HepG2 (cell line): ENCODE measurements around the gene TMEM154. TPM values are rescaled to one million over a fixed set of nuclear protein-coding genes. Genes with fewer than 3 reads are reported as not detected.
A peak's percentile ranks its signal among the peaks of the same experiment; 100 is the strongest.

Experiments used
- ATAC-seq: fragments of 200-7000 bp; cut with Tn5 transposase; 3 replicates; pipeline ENCODE4 v1.9.1; 2020; ENCODE audit warnings: mild to moderate bottlenecking, moderate library complexity
- BruUV-seq: library from RNA; stranded (reverse); fragments of 400-500 nt; replicated peaks from 2 replicates; lab custom pipeline; 2021; lab: Mats Ljungman, UMichigan
- CTCF ChIA-PET: fragments of 300-600 bp; formaldehyde crosslinking; extraction: SDS; loops from one replicate; lab custom pipeline; 2021; ENCODE audit warnings: low total read pairs, inconsistent platforms, low intra/inter-chr PET ratio; lab: Yijun Ruan, JAX
- POLR2A ChIA-PET: fragments of 350-600 bp; sonication (Branson Sonifier 250); formaldehyde crosslinking; loops from one replicate; lab custom pipeline; 2020; ENCODE audit warnings: antibody characterized with exemption, inconsistent platforms; lab: Yijun Ruan, JAX
- DNase-seq: peaks from one replicate; pipeline ENCODE4 v3.0.0-alpha.2; 2015; ENCODE audit warnings: low spot score
- FAIRE-seq: peaks from 3 replicates; lab custom pipeline; 2011; peaks lifted over from hg19 to GRCh38; lab: Jason Lieb, UNC
- H2AFZ ChIP-seq: one replicate; pipeline ENCODE4 v1.6.1; 2011; ENCODE audit warnings: low read length, inconsistent platforms
- H3K27ac ChIP-seq: fragments of 300-600 bp; 3 replicates; pipeline ENCODE4 v1.8.0; 2011; ENCODE audit warnings: mixed run types, mild to moderate bottlenecking, mixed read lengths, low read length, inconsistent platforms; ENCODE audit not compliant: insufficient read depth; ENCODE audit errors: extremely low read length
- H3K27me3 ChIP-seq, 2 experiments: fragments of 200-600 bp in 1 of 2; 2 replicates in 1 of 2; 3 replicates in 1 of 2; pipeline versions ENCODE4 v1.6.0 to v1.8.0; 2011; ENCODE audit warnings: low read length in 2 of 2, mild to moderate bottlenecking in 2 of 2, moderate library complexity in 2 of 2, inconsistent platforms in 1 of 2; ENCODE audit not compliant: insufficient read depth in 2 of 2, control insufficient read depth in 1 of 2
- H3K36me3 ChIP-seq, 2 experiments: fragments of 200-600 bp in 1 of 2; replicated peaks in 1 of 2; 2 replicates in 1 of 2; 3 replicates in 1 of 2; pipeline versions ENCODE4 v1.5.1 to v1.8.0; 2011; ENCODE audit warnings: low read length in 2 of 2, inconsistent platforms in 1 of 2; ENCODE audit not compliant: insufficient read depth in 2 of 2, control insufficient read depth in 1 of 2
- H3K4me1 ChIP-seq: 2 replicates; pipeline ENCODE4 v1.5.1; 2012; ENCODE audit warnings: low read length, inconsistent platforms; ENCODE audit not compliant: insufficient read depth
- H3K4me2 ChIP-seq: 2 replicates; pipeline ENCODE4 v1.6.0; 2011; ENCODE audit warnings: low read depth, low read length, inconsistent platforms
- H3K4me3 ChIP-seq, 3 experiments: fragments of 200-600 bp in 1 of 3; sonication (generic), shearing (Covaris generic) in 1 of 3; replicated peaks in 1 of 3; 2 replicates each; pipeline ENCODE4 v1.5.1; 2011 to 2016; ENCODE audit warnings: low read length in 3 of 3, inconsistent platforms in 2 of 3, low read depth in 2 of 3, mild to moderate bottlenecking in 2 of 3, control low read depth in 1 of 3, mixed read lengths in 1 of 3; ENCODE audit not compliant: insufficient read depth in 1 of 3
- H3K79me2 ChIP-seq: one replicate; pipeline ENCODE4 v1.6.1; 2011; ENCODE audit warnings: low read length, inconsistent platforms; ENCODE audit not compliant: insufficient read depth
- H3K9ac ChIP-seq: 2 replicates; pipeline ENCODE4 v1.6.0; 2011; ENCODE audit warnings: mild to moderate bottlenecking, low read depth, low read length, inconsistent platforms; ENCODE audit not compliant: insufficient read depth
- H3K9me3 ChIP-seq: 2 replicates; pipeline ENCODE4 v1.5.1; 2012; ENCODE audit warnings: mild to moderate bottlenecking, low read length
- H4K20me1 ChIP-seq: 2 replicates; pipeline ENCODE4 v1.6.0; 2011; ENCODE audit warnings: inconsistent platforms, mild to moderate bottlenecking, low read length, moderate library complexity; ENCODE audit not compliant: insufficient read depth
- CREM ChIP-seq, 2 experiments: sonication (generic) in 1 of 2; formaldehyde crosslinking in 1 of 2; IDR thresholded peaks; 2 replicates each; pipeline versions ENCODE4 v1.4.0 to v1.6.1; 2016 to 2020; ENCODE audit warnings: antibody characterized with exemption in 1 of 2, mild to moderate bottlenecking in 1 of 2, missing genetic modification reagents in 1 of 2
- ZBTB49 ChIP-seq: sonication (generic); formaldehyde crosslinking; IDR thresholded peaks from 2 replicates; pipeline ENCODE4 v1.4.0; 2020; ENCODE audit warnings: missing genetic modification reagents, borderline replicate concordance
- ZEB1 ChIP-seq: IDR thresholded peaks from 2 replicates; pipeline ENCODE4 v1.6.1; 2012; ENCODE audit warnings: mild to moderate bottlenecking, low read depth, inconsistent platforms; ENCODE audit not compliant: insufficient replicate concordance
- ZNF703 ChIP-seq: sonication (generic); formaldehyde crosslinking; IDR thresholded peaks from 2 replicates; pipeline ENCODE4 v1.5.1; 2020; ENCODE audit warnings: missing genetic modification reagents, mild to moderate bottlenecking, moderate library complexity, borderline replicate concordance
- WGBS: methylation state at CpG from one replicate; pipeline ENCODE4 v1.1.6; 2017; ENCODE audit warnings: low lambda C conversion rate; 5-methylcytosine and 5-hydroxymethylcytosine counted together
- in situ Hi-C: cut with HindIII; loops from 2 replicates; pipeline ENCODE4 v1.10.0; 2017; ENCODE audit warnings: low pct_unique_long_range_greater_than_20kb; ENCODE audit not compliant: extremely low pct_ligation_motif_present
- intact Hi-C: fragments of 100-400 bp; cut with micrococcal nuclease; formaldehyde crosslinking; loops from one replicate; pipeline ENCODE4 v1.10.0; 2022; ENCODE audit not compliant: unreplicated experiment
- polyA plus RNA-seq, 8 experiments: library from polyadenylated mRNA; depleted of rRNA in 3 of 8; stranded (reverse) in 7 of 8; unstranded in 1 of 8; fragments of >200 nt; fragmentation: Illumina TruSeq in 4 of 8; extraction: Trizol in 4 of 8; gene quantifications; 2 replicates each; pipeline versions ENCODE4 v1.2.1 to v1.2.3, GENCODE V29; 2011 to 2016; ENCODE audit warnings: low read depth in 4 of 8, missing spikeins in 1 of 8, mixed read lengths in 1 of 8; ENCODE audit not compliant: insufficient read depth in 1 of 8
- total RNA-seq, 5 experiments: library from RNA; depleted of rRNA; stranded (reverse); fragments of >200 nt; fragmentation: Illumina TruSeq; extraction: Trizol; gene quantifications; 2 replicates each; pipeline ENCODE4 v1.2.3, GENCODE V29; 2016; ENCODE audit warnings: low read depth in 1 of 5

The TMEM154 gene
- total and polyA plus RNA-seq, 2 of the 13 experiments (the other 11 are each of a cell fraction or from before 2014, with no cell fraction given), result 0.03 TPM; not detected in 1

DNA sequence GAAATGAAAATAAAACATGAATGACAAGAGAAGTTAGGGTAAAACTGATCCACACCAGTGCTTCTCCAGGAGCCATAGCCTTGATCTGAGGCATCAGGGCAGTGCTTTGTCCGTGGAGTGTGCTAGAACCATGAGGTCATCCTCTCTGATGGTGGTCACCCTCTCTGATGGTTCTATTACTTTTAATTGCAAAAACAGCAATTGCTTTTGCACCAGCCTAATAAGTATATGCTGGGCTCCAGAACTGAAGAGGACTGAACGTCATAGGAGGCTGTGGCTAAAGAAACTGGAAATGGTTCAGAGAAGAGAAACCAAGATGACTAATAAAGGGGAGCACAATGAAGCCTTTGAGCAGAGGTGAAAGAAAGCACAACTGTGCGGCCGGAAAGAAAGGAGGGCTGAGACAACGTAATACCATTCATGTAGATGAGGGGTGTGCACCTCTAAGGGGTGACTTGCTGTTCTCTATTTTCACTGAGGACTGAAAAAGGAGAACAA lies 17.0 kb upstream of the TMEM154 start (continued):
- TF ChIP-seq CREM (IDR thresholded peaks at IDR 0.05), result 0 out of 2 replicates have a peak, but pooled peaks have one; percentile 13
- no peak for TF ChIP-seq CREM (CRISPR knock-in tag; IDR thresholded peaks at IDR 0.05)

DNA sequence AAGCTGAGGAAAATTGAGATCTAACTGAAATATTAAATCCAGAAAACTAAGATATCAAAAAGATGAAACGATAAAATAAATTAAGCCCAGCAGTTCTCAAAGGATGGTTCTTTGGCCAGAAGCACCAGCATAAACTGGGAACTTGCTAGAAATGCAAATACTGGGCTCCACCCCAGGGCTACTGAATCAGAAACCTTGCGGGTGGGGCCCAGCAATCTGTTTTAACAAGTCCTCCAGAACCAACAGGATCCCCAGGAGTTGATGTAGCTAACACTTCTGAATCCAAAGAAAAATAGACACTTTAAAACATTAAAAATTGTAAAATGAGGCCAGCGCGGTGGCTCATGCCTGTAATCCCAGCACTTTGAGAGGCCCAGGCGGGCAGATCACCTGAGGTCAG lies 14.1 kb upstream of the TMEM154 start:
- H3K27ac ChIP-seq, result no peak overlapping the region
- no peaks in the 10 kb centered on the region for H4K20me1 ChIP-seq
- 89% methylated on average over 5 of the region's 5 CpGs for WGBS
- no peak overlapping the region for H2AFZ ChIP-seq
- H3K4me1 ChIP-seq, result peaks cover 46% of the 10 kb centered on the region
- H3K4me3 ChIP-seq, result no peak overlapping the region
- no peak overlapping the region for H3K4me2 ChIP-seq
- DNase-seq (no peak), ATAC-seq (no peak), FAIRE-seq (no peak)
- ChIA-PET POLR2A (no interaction called here), CTCF (no interaction called here)
- no peak for TF ChIP-seq ZEB1
- no peak for TF ChIP-seq ZBTB49 (CRISPR knock-in tag)
- no peak for TF ChIP-seq ZNF703
- BruUV-seq, result no TSS peak
- no peaks in the 10 kb centered on the region for H3K36me3 ChIP-seq
- no peaks in the 10 kb centered on the region for H3K79me2 ChIP-seq
- in situ Hi-C loops (no loop called here), intact Hi-C loops (no loop called here)
- H3K9ac ChIP-seq, result no peak overlapping the region
- H3K27me3 ChIP-seq, result no peaks in the 10 kb centered on the region
- H3K9me3 ChIP-seq, result no peaks in the 10 kb centered on the region
